ENCODE data around the gene TNFAIP3. TPM values are rescaled to one million over a fixed set of nuclear protein-coding genes. Genes with fewer than 3 reads are reported as not detected.
"Not testable (repeated sequence)": the region's sequence is repeated elsewhere in the genome, so short reads cannot be mapped to it uniquely, and the experiment has no call there.

TNFAIP3 gene
- polyA plus RNA-seq, 3 donors, result 35.5 to 273 (median 38.4) TPM

DNA sequence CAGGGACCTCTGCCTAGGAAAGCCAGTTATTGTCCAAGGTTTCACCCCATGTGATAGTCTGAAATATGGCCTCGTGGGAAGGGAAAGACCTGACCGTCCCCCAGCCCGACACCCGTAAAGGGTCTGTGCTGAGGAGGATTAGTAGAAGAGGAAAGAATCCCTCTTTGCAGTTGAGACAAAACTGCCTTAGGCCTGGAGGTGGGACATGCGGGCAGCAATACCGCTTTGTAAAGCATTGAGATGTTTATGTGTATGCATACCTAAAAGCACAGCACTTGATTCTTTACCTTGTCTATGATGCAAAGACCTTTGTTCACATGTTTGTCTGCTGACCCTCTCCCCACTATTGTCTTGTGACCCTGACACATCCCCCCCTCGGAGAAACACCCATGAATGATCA, 22.3 kb upstream of the TNFAIP3 start:
- H3K27me3 Mint-ChIP-seq (ENCODE audit: low read depth in 3 of 3); H3K9me3 Mint-ChIP-seq; H3K9me3 ChIP-seq (replicated peaks in 1 of 2; ENCODE audit: control insufficient read depth in 1 of 2, insufficient read depth in 1 of 2, low read length in 2 of 2); H3K27me3 ChIP-seq (ENCODE audit: control insufficient read depth in 2 of 2, insufficient read depth in 2 of 2, low read length in 2 of 2); H3K36me3 Mint-ChIP-seq; H4K20me1 ChIP-seq (ENCODE audit: insufficient read depth, low read length); H3K79me2 ChIP-seq (ENCODE audit: insufficient read depth, low read length); H3K4me3 Mint-ChIP-seq; H3K27ac ChIP-seq (ENCODE audit: low read depth in 1 of 2, low read length in 2 of 2); H3K36me3 ChIP-seq (replicated peaks in 1 of 2; ENCODE audit: control insufficient read depth in 1 of 2, insufficient read depth in 2 of 2, low read length in 2 of 2); H3K4me2 ChIP-seq (replicated peaks; ENCODE audit: extremely low read depth, low read length, poor library complexity, severe bottlenecking); H2AFZ ChIP-seq (ENCODE audit: insufficient read depth, low read depth, low read length, poor library complexity, severe bottlenecking); H3K9ac ChIP-seq (ENCODE audit: insufficient read depth, low read length, poor library complexity, severe bottlenecking); H3K4me3 ChIP-seq (replicated peaks in 1 of 3; ENCODE audit: low read depth in 2 of 3, low read length in 3 of 3); DNase-seq: not testable (repeated sequence)
- Mint-ChIP-seq H3K27ac (peak overlapping the region in 1 of 7 donors; percentile 36), H3K4me1 (peaks cover 28% of the 10 kb centered on the region)
- 57% methylated on average over 1 of the region's 7 CpGs for WGBS (ENCODE audit: insufficient coverage)
- intact Hi-C loops (cut with micrococcal nuclease), result loop anchor here in 1 of 2 donors (5.0 kb wide), 2 partner anchors 32 to 137 kb away; no protein-coding TSS in a partner anchor
- peaks cover 47 to 66% of the 10 kb centered on the region in 2 donors for H3K4me1 ChIP-seq (ENCODE audit: control insufficient read depth in 1 of 2, insufficient read depth in 2 of 2, low read length in 2 of 2)

DNA sequence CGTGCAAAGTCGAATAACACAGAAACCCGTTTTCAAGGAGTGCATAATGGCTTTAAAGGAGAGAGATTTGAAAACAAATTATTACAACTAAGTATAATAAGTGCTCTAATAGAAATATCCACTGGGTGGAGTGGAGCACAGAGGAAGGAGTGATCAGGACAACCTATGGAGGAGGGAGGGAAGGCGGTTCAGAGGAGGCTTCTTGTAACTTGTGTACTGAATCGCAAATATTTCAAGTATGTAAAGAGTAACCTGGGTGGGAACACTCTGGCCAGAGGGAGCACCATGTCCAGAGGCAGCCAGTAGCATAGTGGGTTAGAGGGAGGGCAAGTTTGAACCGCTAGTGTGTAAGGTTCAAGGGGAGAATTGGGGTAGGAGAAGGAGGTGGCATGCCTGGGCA, 21.6 kb upstream of the TNFAIP3 start:
- DNase-seq, result no peak
- intact Hi-C loops (cut with micrococcal nuclease), result loop anchor here in 1 of 2 donors (5.0 kb wide), 2 partner anchors 33 to 138 kb away; no protein-coding TSS in a partner anchor
- Histone ChIP-seq H2AFZ (ENCODE audit: insufficient read depth, low read depth, low read length, poor library complexity, severe bottlenecking) (no peak overlapping the region), H3K27me3 (ENCODE audit: control insufficient read depth in 2 of 2, insufficient read depth in 2 of 2, low read length in 2 of 2) (no peaks in the 10 kb centered on the region), H4K20me1 (ENCODE audit: insufficient read depth, low read length) (no peaks in the 10 kb centered on the region), H3K79me2 (ENCODE audit: insufficient read depth, low read length) (no peaks in the 10 kb centered on the region), H3K4me2 (replicated peaks; ENCODE audit: extremely low read depth, low read length, poor library complexity, severe bottlenecking) (peak overlapping the region; percentile 62), H3K36me3 (replicated peaks in 1 of 2; ENCODE audit: control insufficient read depth in 1 of 2, insufficient read depth in 2 of 2, low read length in 2 of 2) (no peaks in the 10 kb centered on the region), H3K4me1 (ENCODE audit: control insufficient read depth in 1 of 2, insufficient read depth in 2 of 2, low read length in 2 of 2) (peaks cover 47 to 63% of the 10 kb centered on the region in 2 donors), H3K4me3 (replicated peaks in 1 of 3; ENCODE audit: low read depth in 2 of 3, low read length in 3 of 3) (peak overlapping the region in 1 of 3 experiments; percentile 49), H3K27ac (ENCODE audit: low read depth in 1 of 2, low read length in 2 of 2) (peak overlapping the region in 1 of 2 donors; percentile 95), H3K9me3 (replicated peaks in 1 of 2; ENCODE audit: control insufficient read depth in 1 of 2, insufficient read depth in 1 of 2, low read length in 2 of 2) (no peaks in the 10 kb centered on the region), H3K9ac (ENCODE audit: insufficient read depth, low read length, poor library complexity, severe bottlenecking) (no peak overlapping the region)
- 82% methylated on average over 3 of the region's 6 CpGs for WGBS (ENCODE audit: insufficient coverage)
- Mint-ChIP-seq H3K36me3 (peaks cover 4% of the 10 kb centered on the region in 2 donors), H3K4me1 (peaks cover 22% of the 10 kb centered on the region), H3K27me3 (ENCODE audit: low read depth in 3 of 3) (no peaks in the 10 kb centered on the region), H3K9me3 (peaks cover 0 to 6% (median 2%) of the 10 kb centered on the region in 7 donors), H3K4me3 (no peak overlapping the region), H3K27ac (no peak overlapping the region)
- peak; percentile 27 for TF ChIP-seq CTCF (IDR thresholded peaks at IDR 0.05)
